ENCODE measurements around the gene RPS6KA2. TPM values are rescaled to one million over a fixed set of nuclear protein-coding genes. Genes with fewer than 3 reads are reported as not detected.

The RPS6KA2 gene
- total and polyA plus RNA-seq, 2 experiments from 2014 or later, result 45.1 to 49.0 TPM

DNA sequence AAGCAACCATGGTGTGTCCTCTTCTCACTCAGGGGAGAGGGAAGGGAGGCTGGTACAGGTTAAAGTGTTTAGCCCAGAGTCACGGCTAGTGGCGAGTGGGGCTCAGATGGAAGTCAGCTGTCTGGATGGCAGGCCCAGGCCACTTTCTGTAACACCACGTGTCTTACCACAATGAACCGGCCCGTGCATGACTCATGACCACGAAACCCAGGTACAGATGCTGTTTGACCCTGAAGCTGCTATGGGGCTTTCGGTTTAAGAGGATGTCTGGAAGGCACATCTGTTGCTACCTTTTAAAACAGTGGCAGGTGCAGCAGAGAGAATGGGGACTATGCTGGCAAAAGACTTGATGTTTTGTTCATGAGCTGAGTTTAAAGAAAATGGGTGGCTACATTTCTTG is 207.8 kb downstream of the RPS6KA2 start:
- in situ Hi-C loops (cut with MboI), result no loop called here
- 79 to 84% methylated on average over 7 of the region's 7 CpGs for WGBS, 2 experiments (ENCODE audit: low coverage in 1 of 2, low lambda C conversion rate in 2 of 2, missing lambda C conversion rate in 2 of 2)
- Histone ChIP-seq H3K4me3 (no peak overlapping the region), H3K27ac (no peak overlapping the region), H3K79me2 (ENCODE audit: insufficient read depth) (no peaks in the 10 kb centered on the region), H3F3A (ENCODE audit: insufficient read depth) (no peaks in the 10 kb centered on the region), H3K9me2 (ENCODE audit: insufficient read depth) (no peaks in the 10 kb centered on the region), H3K9me3 (ENCODE audit: low read depth) (no peaks in the 10 kb centered on the region), H3K4me2 (ENCODE audit: unreplicated experiment) (no peak overlapping the region), H3K36me3 (ENCODE audit: low read depth) (peaks cover 21% of the 10 kb centered on the region; the same call in 1 of the 2 replicates), H3K9ac (no peak overlapping the region), H3K4me1 (ENCODE audit: insufficient read depth) (no peaks in the 10 kb centered on the region), H2AFZ (no peak overlapping the region), H4K20me1 (ENCODE audit: insufficient read depth) (no peaks in the 10 kb centered on the region), H3K27me3 (replicated peaks; ENCODE audit: insufficient read depth) (no peaks in the 10 kb centered on the region)
- DNase-seq, result no peak
- TF ChIP-seq EZH2phosphoT487 (IDR thresholded peaks at IDR 0.05; ENCODE audit: insufficient read depth, low read depth) (no peak), EZH2 (IDR thresholded peaks at IDR 0.05; ENCODE audit: insufficient read depth, poor library complexity, severe bottlenecking) (no peak)

DNA sequence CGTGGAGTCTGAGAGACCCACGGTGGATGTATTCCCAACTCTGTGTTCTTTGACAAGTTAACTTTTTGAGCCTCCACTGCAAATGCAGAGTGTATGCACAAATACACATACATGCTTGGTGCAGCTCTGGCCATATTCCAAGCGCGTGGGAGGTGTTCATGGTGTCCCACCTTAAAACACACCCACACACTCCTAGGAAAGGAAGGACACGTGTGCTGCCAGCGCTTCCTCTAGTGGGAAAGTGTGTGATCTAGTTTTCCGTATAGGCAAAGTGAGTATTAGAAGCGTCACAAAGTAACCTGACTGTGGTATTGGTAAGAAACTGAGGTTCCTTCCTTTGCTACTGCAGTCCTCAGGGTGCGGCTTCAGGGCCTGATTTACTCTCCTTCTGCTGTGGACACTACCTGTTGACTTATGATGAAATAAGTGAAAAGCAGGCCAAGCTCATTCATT is 208.3 kb downstream of the RPS6KA2 start:
- H2AFZ ChIP-seq, result no peak overlapping the region
- no peaks in the 10 kb centered on the region for H3K79me2 ChIP-seq (ENCODE audit: insufficient read depth)
- no peaks in the 10 kb centered on the region for H3F3A ChIP-seq (ENCODE audit: insufficient read depth)
- no peak overlapping the region for H3K9ac ChIP-seq
- no peaks in the 10 kb centered on the region for H3K9me2 ChIP-seq (ENCODE audit: insufficient read depth)
- WGBS, 2 experiments (ENCODE audit: low coverage in 1 of 2, low lambda C conversion rate in 2 of 2, missing lambda C conversion rate in 2 of 2), result 94 to 96% methylated on average over 9 of the region's 9 CpGs
- TF ChIP-seq EZH2 (IDR thresholded peaks at IDR 0.05; ENCODE audit: insufficient read depth, poor library complexity, severe bottlenecking) (no peak), EZH2phosphoT487 (IDR thresholded peaks at IDR 0.05; ENCODE audit: insufficient read depth, low read depth) (no peak)
- no peak overlapping the region for H3K27ac ChIP-seq
- in situ Hi-C loops (cut with MboI), result no loop called here
- no peaks in the 10 kb centered on the region for H3K9me3 ChIP-seq (ENCODE audit: low read depth)
- DNase-seq, result no peak
- H3K4me2 ChIP-seq (ENCODE audit: unreplicated experiment), result no peak overlapping the region
- H3K4me1 ChIP-seq (ENCODE audit: insufficient read depth), result no peaks in the 10 kb centered on the region
- no peak overlapping the region for H3K4me3 ChIP-seq
- peaks cover 24% of the 10 kb centered on the region; the same call in 1 of the 2 replicates for H3K36me3 ChIP-seq (ENCODE audit: low read depth)
- H4K20me1 ChIP-seq (ENCODE audit: insufficient read depth), result no peaks in the 10 kb centered on the region
- no peaks in the 10 kb centered on the region for H3K27me3 ChIP-seq (replicated peaks; ENCODE audit: insufficient read depth)

DNA sequence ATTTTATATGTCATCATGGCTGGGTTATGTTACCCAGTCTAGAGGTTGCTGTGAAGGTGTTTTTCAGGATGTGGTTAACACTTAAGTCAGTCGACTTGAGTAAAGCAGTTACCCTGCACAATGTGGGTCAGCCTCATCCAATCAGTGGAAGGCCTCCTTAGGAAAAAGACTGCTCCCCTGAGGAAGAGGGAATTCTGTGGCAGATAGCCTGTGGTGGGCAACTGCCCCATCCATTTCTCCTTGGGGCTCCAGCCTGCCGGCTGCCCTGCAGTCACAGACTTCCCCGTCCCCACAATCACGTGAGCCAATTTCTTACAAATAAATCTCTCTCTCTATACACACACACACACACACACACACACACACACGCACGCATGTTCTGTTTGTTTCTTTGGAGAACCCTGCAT is 209.8 kb downstream of the RPS6KA2 start:
- WGBS, 2 experiments (ENCODE audit: low coverage in 1 of 2, low lambda C conversion rate in 2 of 2, missing lambda C conversion rate in 2 of 2), result 94% methylated on average over 6 of the region's 6 CpGs
- Histone ChIP-seq H3F3A (ENCODE audit: insufficient read depth) (no peaks in the 10 kb centered on the region), H3K36me3 (ENCODE audit: low read depth) (peaks cover 19% of the 10 kb centered on the region; the same call in 1 of the 2 replicates), H4K20me1 (ENCODE audit: insufficient read depth) (no peaks in the 10 kb centered on the region), H3K9me3 (ENCODE audit: low read depth) (no peaks in the 10 kb centered on the region), H3K4me3 (no peak overlapping the region), H3K27me3 (replicated peaks; ENCODE audit: insufficient read depth) (no peaks in the 10 kb centered on the region), H3K79me2 (ENCODE audit: insufficient read depth) (no peaks in the 10 kb centered on the region), H3K4me1 (ENCODE audit: insufficient read depth) (no peaks in the 10 kb centered on the region), H3K9ac (no peak overlapping the region), H3K4me2 (ENCODE audit: unreplicated experiment) (no peak overlapping the region), H2AFZ (no peak overlapping the region), H3K27ac (no peak overlapping the region), H3K9me2 (ENCODE audit: insufficient read depth) (no peaks in the 10 kb centered on the region)
- no peak for DNase-seq
- TF ChIP-seq EZH2phosphoT487 (IDR thresholded peaks at IDR 0.05; ENCODE audit: insufficient read depth, low read depth) (no peak), EZH2 (IDR thresholded peaks at IDR 0.05; ENCODE audit: insufficient read depth, poor library complexity, severe bottlenecking) (no peak)
- in situ Hi-C loops (cut with MboI), result no loop called here

DNA sequence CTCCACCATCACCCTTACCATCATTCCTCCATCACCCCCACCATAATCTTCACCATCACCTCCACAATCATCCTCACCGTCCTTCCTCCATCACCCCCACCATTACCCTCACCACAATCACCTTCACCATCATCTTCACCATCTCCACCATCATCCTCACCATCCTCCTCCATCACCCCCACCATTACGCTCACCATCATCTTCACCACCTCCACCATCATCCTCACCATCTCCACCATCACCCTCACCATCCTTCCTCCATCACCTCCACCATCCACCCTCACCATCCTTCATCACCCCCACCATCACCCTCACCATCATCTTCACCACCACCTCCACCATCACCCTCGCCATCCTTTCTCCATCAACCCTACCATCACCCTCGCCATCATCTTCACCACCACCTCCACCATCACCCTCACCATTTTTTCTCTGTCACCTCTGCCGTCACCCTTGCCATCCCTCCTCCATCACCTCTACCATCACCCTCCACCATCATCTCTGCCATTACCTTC is 211.2 kb downstream of the RPS6KA2 start:
- H3F3A ChIP-seq (ENCODE audit: insufficient read depth), result no peaks in the 10 kb centered on the region
- DNase-seq, result no peak
- no peak overlapping the region for H3K27ac ChIP-seq
- no peaks in the 10 kb centered on the region for H3K4me1 ChIP-seq (ENCODE audit: insufficient read depth)
- no peak for TF ChIP-seq EZH2phosphoT487 (IDR thresholded peaks at IDR 0.05; ENCODE audit: insufficient read depth, low read depth)
- TF ChIP-seq EZH2 (IDR thresholded peaks at IDR 0.05; ENCODE audit: insufficient read depth, poor library complexity, severe bottlenecking), result no peak
- H3K4me3 ChIP-seq, result no peak overlapping the region
- H3K79me2 ChIP-seq (ENCODE audit: insufficient read depth), result no peaks in the 10 kb centered on the region
- peaks cover 19% of the 10 kb centered on the region; the same call in 1 of the 2 replicates for H3K36me3 ChIP-seq (ENCODE audit: low read depth)
- H4K20me1 ChIP-seq (ENCODE audit: insufficient read depth), result no peaks in the 10 kb centered on the region
- 71 to 79% methylated on average over 5 of the region's 5 CpGs for WGBS, 2 experiments (ENCODE audit: low coverage in 1 of 2, low lambda C conversion rate in 2 of 2, missing lambda C conversion rate in 2 of 2)
- no peaks in the 10 kb centered on the region for H3K9me2 ChIP-seq (ENCODE audit: insufficient read depth)
- no peak overlapping the region for H3K9ac ChIP-seq
- no peaks in the 10 kb centered on the region for H3K9me3 ChIP-seq (ENCODE audit: low read depth)
- H3K27me3 ChIP-seq (replicated peaks; ENCODE audit: insufficient read depth), result no peaks in the 10 kb centered on the region
- in situ Hi-C loops (cut with MboI), result no loop called here
- H2AFZ ChIP-seq, result no peak overlapping the region
- H3K4me2 ChIP-seq (ENCODE audit: unreplicated experiment), result no peak overlapping the region

Data from GM23248 (cell line).